GM19438 (cell line): ENCODE results near the gene VPREB3.

Source experiments
- ATAC-seq: cut with Tn5 transposase; IDR thresholded peaks from one replicate; pipeline ENCODE4 v1.9.1; 2021; ENCODE audit warnings: low read depth; ENCODE audit not compliant: unreplicated experiment

The VPREB3 gene

DNA sequence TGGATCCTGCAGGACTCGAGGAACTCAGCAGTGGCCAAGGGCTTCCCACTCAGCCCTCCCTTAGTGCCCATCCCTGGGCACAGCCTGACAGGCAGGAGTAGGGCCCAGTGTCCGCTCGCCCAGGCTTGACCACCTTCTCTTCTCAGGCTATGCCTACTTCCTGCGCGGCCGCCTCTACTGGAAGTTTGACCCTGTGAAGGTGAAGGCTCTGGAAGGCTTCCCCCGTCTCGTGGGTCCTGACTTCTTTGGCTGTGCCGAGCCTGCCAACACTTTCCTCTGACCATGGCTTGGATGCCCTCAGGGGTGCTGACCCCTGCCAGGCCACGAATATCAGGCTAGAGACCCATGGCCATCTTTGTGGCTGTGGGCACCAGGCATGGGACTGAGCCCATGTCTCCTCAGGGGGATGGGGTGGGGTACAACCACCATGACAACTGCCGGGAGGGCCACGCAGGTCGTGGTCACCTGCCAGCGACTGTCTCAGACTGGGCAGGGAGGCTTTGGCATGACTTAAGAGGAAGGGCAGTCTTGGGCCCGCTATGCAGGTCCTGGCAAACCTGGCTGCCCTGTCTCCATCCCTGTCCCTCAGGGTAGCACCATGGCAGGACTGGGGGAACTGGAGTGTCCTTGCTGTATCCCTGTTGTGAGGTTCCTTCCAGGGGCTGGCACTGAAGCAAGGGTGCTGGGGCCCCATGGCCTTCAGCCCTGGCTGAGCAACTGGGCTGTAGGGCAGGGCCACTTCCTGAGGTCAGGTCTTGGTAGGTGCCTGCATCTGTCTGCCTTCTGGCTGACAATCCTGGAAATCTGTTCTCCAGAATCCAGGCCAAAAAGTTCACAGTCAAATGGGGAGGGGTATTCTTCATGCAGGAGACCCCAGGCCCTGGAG is 29.3 kb upstream of the VPREB3 start:
- ATAC-seq: no peak

DNA sequence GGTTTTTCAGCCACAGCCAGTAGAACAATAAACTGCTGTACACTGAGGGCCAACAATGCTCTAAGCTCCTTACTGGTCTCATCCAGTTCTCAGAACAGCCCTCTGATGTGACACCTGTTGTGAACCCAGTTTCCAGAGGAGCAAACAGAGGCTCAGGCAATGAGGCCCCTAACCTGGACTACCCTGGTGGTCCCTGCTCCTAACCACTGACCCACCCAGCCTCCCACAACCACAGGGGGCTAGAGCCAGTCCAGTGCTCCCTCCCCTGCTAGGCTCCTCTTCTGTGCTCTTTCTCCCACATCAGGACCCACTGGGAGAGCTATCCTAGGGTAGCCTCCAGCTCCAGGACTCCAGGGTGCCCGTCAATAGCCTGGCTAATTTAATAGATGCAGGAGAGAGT is 28.5 kb upstream of the VPREB3 start:
- no peak for ATAC-seq

DNA sequence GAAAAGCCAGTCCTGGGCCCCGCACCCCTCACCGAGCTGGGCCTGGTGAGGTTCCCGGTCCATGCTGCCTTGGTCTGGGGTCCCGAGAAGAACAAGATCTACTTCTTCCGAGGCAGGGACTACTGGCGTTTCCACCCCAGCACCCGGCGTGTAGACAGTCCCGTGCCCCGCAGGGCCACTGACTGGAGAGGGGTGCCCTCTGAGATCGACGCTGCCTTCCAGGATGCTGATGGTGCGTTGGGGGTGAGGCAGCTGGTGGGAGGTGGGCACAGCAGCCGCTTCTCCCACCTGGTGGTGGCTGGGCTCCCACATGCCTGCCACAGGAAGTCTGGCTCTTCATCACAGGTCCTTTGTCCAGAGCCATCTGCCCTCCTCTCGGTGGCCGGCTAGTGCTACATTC is 28.0 kb upstream of the VPREB3 start:
- ATAC-seq: no peak

DNA sequence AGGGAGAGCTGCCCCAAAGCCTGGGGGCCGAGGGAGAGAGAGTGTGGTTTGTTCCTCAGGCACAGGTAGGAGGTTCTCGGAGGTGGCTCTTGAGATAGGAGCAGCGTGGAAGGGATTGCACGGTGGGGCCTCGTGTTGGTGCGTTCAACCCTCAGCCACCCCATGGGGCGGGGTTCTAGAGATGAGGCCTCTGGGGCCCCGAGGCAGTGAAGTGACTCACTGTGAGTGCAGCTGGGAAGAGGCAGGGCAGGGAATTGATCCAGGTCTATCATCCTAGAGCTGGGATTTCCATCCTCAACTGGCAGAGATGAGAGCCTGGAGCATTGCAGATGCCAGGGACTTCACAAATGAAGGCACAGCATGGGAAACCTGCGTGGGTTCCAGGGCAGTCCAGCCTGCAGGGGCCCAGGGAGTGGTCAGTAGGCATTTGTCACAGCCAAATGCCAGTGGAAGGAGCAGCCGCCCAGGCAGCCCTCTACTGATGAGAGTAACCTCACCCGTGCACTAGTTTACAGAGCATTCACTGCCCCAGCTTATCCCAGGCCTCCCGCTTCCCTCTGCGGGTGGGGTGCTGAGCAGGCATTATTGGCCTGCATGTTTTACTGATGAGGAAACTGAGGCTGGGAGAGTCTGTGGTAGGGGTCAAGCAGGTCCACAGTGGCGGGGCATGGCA is 27.4 kb upstream of the VPREB3 start:
- no peak for ATAC-seq

DNA sequence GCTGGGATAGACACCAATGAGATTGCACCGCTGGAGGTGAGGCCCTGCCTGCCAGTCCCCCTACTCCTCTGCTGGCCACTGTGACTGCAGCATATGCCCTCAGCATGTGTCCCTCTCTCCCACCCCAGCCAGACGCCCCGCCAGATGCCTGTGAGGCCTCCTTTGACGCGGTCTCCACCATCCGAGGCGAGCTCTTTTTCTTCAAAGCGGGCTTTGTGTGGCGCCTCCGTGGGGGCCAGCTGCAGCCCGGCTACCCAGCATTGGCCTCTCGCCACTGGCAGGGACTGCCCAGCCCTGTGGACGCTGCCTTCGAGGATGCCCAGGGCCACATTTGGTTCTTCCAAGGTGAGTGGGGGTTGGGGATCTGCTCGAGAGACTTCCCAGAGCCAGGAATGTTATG is 26.8 kb upstream of the VPREB3 start:
- no peak for ATAC-seq

DNA sequence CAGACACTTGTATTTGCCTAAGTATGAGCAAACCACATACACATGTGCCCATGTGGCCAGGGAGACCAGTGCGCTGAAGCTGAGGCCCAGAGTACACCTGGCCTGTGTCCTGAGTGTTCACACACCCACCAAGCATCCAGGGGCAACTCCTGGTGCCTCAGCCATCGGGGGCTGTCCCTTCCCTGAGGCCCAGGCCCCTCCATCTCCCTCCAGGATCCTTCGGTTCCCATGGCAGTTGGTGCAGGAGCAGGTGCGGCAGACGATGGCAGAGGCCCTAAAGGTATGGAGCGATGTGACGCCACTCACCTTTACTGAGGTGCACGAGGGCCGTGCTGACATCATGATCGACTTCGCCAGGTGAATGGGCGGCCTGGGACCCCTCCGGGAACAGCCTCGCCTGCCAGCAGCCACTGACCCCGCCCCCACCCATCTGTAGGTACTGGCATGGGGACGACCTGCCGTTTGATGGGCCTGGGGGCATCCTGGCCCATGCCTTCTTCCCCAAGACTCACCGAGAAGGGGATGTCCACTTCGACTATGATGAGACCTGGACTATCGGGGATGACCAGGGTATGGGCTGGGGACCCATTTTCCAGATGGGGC is 26.0 kb upstream of the VPREB3 start:
- ATAC-seq: no peak

DNA sequence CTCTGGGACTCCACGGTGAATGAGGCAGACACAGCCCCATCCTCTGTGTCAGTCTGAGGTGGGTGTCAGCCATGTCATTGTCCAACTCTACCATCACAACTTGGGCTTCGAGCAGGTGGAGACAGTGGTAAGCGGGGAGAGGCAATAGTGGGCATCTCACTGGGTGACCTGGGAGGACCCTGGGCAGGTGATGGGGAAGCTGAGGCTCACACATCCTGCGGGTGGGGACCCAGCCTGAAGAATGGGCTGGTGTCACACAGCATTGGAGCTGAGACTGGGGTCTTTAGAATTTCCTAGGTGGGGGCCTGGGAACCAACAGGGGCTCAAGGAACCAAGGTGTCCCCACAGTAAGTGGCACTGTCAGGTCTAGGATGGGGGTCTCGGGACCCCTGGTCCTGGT is 25.5 kb upstream of the VPREB3 start:
- no peak for ATAC-seq

DNA sequence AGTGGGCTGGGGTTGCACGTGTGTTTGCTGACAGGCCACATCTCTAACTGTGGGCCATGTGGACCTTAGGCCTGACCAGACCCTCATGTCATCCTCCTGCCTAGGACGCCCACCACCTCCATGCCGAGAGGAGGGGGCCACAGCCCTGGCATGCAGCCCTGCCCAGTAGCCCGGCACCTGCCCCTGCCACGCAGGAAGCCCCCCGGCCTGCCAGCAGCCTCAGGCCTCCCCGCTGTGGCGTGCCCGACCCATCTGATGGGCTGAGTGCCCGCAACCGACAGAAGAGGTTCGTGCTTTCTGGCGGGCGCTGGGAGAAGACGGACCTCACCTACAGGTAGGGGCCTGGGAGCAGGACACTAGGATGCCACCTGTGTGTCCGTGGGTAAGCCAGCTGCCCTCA is 24.9 kb upstream of the VPREB3 start:
- ATAC-seq: no peak

DNA sequence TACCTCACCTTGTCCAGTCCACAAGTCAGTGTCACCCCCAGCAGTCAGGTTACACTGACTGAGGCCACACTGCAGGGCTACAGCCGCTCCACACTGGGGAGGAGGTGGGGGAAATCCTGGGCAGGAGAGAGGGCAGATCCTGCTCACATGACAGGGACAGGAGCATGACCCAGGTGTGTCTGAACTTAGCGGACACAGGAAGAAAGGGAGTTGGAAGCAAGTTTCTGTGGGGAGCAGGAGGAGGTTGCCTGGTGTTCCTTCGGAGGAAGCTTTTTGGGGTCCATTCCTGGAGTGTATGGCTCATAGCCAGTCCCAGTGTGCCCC is 24.3 kb upstream of the VPREB3 start:
- ATAC-seq: no peak

DNA sequence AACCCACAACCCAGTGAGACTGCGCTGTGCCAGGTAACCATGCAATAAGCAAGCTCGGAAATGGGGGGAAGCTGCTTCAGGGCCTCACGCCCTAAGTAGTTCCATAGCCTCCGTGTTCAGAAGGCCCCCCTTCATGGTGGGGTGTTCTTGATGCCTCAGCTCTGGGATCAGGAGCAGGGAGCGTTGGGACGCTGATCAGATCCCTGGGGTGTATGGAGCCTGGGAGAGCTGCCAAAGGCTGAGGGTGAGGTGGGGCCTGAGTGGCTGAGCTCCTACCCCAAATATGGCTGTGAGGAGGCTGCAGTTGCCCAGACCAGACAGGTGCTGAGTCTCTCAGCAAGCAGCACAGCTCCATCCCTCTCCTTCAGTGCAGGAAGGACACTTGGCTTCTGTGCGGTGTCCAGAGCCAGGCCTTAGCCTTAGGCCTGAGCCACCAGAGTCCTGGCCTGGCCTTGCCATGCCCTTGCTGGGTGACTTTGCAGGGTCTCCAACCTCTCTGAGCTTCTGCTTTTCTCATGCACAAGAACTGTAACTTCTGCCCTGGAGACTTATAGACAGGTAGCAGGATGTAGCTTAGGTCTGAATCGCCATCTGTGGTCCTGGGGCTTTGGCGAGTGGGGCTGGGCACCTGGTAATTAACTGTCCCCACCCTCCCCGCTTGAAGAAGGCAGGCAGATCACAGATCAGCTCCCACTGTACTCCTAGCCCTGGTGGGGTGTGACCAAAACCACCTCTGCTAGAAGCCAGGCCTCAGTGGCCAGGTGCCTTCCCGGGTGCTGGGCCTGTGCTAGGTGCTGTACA is 23.8 kb upstream of the VPREB3 start:
- no peak for ATAC-seq

DNA sequence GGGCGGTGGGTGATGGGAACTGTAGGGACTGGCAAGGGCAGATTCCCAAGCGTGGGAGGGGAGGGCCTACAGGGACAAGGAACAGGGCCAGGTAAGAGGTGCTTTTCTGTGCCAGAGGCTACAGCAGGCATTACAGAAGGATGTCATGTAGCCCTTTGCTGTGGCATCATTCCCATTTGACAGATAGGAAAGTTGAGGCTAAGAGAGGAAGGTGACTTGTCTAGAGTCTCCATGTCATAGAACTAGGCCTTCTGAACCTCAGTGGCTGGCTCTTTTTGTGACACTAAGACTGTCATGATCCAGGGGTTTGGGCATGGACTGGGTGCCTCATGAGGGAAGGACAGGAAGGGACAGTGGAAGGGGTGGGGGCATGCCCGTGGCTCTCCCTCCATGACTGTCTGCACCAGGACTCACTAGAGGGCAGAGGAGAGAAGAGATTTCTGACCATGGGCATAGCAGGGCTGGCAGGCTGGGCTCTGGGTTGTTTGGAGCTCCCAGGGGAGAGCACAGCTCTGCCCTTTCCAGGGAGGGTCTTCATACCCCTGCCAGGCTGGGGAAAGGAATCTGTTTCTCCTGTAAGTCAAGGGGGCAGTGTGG is 21.7 kb upstream of the VPREB3 start:
- ATAC-seq: no peak

DNA sequence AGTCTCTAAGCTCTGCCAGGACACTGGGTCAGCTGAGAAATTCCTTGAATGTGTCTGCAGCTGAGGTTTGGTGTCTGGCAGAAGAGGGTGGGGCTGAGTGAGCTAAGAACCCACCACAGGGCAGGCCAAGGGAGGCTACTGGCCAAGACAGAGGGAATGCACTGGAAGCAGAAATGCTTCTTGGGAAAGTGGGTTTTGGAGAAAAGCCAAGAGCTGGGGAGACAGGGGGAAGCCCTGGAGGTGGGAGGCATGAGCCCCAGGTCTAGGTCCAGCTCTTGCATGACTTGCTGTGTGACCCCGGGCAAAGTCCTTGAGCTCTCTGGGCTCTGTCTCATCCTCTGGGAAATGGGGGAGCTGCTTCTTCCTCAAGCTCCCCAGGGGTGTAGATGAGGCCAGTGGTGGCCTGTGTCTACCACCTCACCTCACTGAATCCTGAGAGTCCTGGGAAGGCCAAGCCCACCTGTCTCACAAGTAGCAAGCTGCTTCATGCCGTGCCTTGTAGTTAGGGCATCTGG is 20.8 kb upstream of the VPREB3 start:
- no peak for ATAC-seq

DNA sequence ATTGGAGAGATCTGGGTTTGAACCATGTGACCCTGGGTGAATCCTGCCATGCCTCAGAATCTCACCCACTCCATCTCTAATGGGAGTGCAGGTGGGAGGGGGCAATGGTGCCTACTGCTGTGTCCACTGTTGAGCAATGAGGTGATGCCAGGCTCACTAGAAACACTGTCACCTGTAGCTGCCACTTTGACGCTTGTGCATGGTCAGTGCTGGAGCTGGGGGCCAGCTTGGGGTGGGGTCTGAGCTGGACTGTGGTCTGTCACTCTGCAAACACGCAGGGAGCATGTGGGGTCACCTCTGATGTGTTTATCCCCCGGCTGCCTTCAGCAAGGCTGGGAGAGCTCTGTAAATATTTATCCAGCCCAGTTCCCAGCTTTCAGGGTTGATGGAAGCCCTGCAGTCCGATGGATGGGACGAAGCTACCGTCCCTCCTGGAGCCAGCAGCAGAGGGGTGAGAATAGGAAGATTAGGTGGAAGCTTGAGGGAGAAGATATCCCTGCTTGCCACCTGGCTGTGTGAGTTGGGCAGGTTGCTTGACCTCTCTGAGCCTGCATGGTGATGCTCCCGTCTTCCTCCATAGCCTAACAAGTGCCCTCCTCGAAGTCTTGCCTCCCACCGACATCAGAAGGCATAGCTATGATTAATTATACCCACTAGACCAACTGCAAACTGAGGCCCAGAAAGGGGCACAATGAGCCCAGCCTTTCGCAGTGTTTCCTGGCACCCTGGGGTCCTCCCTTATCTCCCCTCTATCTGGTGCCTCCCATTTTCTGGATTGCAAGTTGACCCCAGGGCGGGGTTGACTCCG is 20.1 kb upstream of the VPREB3 start:
- no peak for ATAC-seq

DNA sequence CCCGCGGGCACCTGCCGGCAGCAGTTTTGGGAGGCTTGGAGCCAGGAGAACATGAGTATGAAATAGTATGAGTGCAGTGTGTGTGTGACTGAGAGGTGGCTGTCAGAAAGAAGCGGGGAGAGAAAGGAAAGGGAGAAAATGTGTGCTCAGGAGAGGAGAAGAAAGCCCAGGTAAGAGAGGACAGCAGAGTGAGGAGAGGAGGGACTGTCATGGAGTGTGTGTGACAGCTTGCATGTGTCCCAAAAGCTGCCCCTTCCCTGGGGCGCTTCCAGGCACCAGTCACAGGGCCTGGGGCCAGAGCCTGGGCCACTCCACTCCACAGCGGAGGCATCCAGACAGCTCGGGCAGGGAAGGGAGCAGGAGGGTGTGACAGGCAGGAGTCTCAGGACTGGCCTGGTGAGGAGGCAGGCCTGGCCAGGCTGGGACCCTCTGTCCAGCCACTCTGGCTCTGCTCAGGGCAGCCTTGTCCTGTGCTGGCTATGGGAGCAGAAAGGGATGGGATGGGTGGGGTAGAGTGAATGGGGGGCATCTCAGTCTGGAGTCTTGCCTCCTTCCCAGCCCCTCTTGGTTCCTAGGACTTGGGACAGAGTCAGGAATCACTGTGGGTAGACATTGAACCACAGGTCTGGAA is 19.4 kb upstream of the VPREB3 start:
- no peak for ATAC-seq

DNA sequence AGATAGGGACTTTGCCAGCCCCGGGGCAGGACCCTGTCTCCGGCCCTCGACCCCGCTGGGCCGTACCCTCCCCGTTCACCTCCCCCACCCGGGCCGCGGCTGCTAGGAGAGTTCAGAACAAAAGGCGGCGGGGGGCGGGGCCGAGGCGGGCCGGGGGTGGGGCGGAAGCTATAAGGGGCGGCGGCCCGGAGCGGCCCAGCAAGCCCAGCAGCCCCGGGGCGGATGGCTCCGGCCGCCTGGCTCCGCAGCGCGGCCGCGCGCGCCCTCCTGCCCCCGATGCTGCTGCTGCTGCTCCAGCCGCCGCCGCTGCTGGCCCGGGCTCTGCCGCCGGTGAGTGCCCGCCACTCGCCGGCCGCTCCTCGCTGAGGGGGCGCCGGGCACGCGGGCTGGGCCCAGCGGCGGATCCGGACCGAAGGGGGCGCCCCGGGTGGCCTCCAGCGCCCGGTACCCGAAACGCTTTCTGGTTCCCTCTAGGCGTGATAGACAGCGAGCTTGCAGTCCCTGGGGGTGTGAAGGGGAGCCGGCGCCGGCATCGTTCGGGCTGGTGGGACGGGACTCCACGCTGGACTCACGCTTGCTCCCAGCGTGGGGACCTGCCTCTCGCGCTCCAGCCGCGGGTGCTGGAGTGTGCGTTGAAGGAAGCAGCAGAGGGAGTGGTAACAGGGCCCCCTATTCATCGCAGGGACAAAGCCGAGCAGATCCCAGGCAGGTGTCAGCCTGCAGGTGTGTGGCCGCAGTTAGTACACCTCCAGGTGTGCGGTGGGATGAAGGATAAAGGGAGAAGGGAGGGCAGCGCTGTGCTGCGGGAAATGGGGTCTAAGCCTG is 18.6 kb upstream of the VPREB3 start, which contains the start of gene MMP11:
Gene MMP11, plus strand, starts transcription at position 201 of the 825 bp plus-strand sequence. Its CDS starts 22 bp downstream, at position 223.
- ATAC-seq: no peak

DNA sequence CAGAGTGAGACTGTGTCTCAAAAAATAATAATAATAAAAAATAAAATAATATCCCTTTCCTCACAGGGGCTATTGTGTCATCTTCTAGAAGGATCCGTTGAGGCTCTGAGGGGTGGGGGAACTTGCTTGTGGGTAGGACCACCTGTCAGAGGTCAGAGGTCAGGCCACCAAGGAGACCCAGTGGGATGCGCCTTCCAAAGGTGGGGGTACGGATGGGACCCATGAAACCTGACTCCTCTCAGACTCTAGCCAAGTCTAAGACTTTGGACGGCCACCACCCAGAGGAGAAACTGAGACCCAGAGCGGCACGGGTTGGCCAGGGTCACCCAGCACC is 18.1 kb upstream of the VPREB3 start:
- no peak for ATAC-seq

DNA sequence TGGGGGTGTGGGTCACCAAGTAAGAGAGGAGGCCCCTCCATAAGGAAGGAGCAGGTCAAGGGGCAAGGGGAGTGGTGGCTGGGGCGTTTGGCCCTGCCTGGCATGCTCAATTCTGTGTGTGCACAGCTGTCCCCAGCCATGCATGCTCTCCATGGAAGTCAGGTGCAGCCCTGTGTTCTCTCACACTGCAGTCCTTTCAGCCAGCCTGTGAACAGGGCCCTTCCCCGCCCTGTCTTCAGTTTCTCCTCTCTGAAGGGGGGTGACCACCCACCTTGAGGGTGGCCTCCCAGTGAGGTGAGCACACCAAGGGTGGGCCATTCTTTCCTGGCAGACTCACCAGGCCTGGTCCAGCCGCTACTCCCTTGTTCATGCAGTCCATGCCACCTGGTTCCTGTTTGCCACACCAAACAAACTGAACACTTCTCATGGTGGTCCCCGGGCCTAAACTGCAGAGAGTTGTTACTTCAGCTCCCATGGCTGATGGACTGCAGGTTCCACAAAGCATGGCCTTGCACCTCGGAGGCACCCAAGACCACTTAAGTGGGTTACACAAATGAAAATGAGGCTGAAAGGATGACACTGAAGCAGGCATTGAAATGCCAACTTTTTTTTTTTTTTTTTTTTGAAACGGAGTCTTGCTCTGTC is 15.2 kb upstream of the VPREB3 start:
- ATAC-seq: no peak
